NCI-H446 (cell line): Measurements from ENCODE around the gene NUP58.

Source experiments
- DNase-seq, 2 experiments: peaks; one replicate each; lab custom pipeline; 2025; lab: John Stamatoyannopoulos, UW

NUP58 gene

GRCh38 chr13:25301347-25302113, at the start of gene NUP58:
Gene NUP58 (plus strand): TSS chr13:25301625. CDS start chr13:25301774, 149 bp downstream.
- DNase-seq: peak; percentile 80 to 95

GRCh38 chr13:25252225-25252624, 49.2 kb upstream of the NUP58 start:
- DNase-seq: no peak

GRCh38 chr13:25252752-25253151, 48.7 kb upstream of the NUP58 start:
- DNase-seq: no peak

GRCh38 chr13:25253702-25254101, 47.7 kb upstream of the NUP58 start:
- DNase-seq: no peak

- no peak for DNase-seq
Observed at GRCh38 chr13:25262261-25262660, 39.2 kb upstream of the NUP58 start.

- no peak for DNase-seq
Observed at GRCh38 chr13:25266706-25267105, 34.7 kb upstream of the NUP58 start.

- DNase-seq: no peak
Observed at GRCh38 chr13:25267715-25268114, 33.7 kb upstream of the NUP58 start.

- no peak for DNase-seq
Observed at GRCh38 chr13:25268561-25268960, 32.9 kb upstream of the NUP58 start.

GRCh38 chr13:25276748-25277147, 24.7 kb upstream of the NUP58 start:
- DNase-seq: no peak

GRCh38 chr13:25280396-25280795, 21.0 kb upstream of the NUP58 start:
- DNase-seq: no peak

GRCh38 chr13:25281193-25281934, 20.1 kb upstream of the NUP58 start:
- DNase-seq: no peak

- no peak for DNase-seq
Observed at GRCh38 chr13:25281935-25282332, 19.5 kb upstream of the NUP58 start.

GRCh38 chr13:25286308-25286968, 15.0 kb upstream of the NUP58 start:
- DNase-seq: peak in 1 of 2 experiments; percentile 7

- DNase-seq: peak; percentile 59 to 85
Observed at GRCh38 chr13:25286969-25287961, 14.2 kb upstream of the NUP58 start, which contains the start of gene MTMR6. Gene MTMR6 (minus strand): TSS chr13:25287488. CDS start chr13:25287247, 241 bp downstream.

- DNase-seq: no peak
Observed at GRCh38 chr13:25288966-25289365, 12.5 kb upstream of the NUP58 start.

- DNase-seq: no peak
Observed at GRCh38 chr13:25291691-25292090, 9.7 kb upstream of the NUP58 start.

GRCh38 chr13:25292301-25292700, 9.1 kb upstream of the NUP58 start:
- peak in 1 of 2 experiments; percentile 15 for DNase-seq

GRCh38 chr13:25295228-25295627, 6.2 kb upstream of the NUP58 start:
- no peak for DNase-seq

- no peak for DNase-seq
Observed at GRCh38 chr13:25295701-25296100, 5.7 kb upstream of the NUP58 start.

GRCh38 chr13:25300861-25301346, 521 bp upstream of the NUP58 start:
- no peak for DNase-seq

- DNase-seq: no peak
Observed at GRCh38 chr13:25302121-25302520, 696 bp downstream of the NUP58 start.
